Hepatic stellate cell (primary cell): ENCODE measurements around the gene MAPK11.

ENCODE experiments used
- DNase-seq: peaks from one replicate; pipeline ENCODE4 v3.0.0; 2011; ENCODE audit warnings: low spot score

Gene MAPK11

DNA sequence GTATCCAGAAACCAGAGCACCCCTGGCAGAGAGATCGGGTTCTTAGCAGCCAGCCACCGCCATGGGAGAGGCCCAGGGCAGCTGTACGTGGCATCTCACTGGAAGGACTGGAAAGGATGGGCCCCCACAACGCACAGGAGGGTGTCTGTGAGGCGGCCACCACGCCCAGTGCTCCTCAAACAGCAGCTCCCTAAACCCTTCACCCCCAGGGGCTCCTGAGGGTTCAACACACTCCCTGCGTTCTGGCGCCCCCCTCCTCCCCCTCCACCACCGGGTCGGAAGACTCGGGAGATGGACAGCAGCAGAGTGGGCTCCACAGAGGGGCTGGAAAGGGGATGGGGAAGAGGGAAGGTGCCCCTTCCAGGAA, 9.8 kb downstream of the MAPK11 start:
- no peak for DNase-seq

DNA sequence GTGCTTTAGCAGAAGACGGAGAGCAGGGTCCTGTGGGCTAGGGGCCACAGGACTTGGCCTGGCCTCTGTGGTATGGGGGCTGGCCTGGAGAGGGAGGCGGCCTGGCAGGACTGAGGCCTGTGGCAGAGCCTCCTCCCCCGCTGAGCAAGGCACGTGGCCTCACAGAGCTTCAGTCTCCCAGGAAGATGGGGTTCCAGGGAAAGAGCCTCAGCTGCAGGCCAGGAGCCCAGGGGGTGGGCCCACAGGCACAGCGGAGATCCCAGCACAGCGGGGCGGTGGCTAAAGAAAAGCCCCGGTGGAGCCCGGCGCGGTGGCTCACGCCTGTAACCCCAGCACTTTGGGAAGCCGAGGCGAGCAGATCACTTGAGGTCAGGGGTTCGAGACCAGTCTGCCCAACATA, 10.9 kb downstream of the MAPK11 start:
- no peak for DNase-seq

DNA sequence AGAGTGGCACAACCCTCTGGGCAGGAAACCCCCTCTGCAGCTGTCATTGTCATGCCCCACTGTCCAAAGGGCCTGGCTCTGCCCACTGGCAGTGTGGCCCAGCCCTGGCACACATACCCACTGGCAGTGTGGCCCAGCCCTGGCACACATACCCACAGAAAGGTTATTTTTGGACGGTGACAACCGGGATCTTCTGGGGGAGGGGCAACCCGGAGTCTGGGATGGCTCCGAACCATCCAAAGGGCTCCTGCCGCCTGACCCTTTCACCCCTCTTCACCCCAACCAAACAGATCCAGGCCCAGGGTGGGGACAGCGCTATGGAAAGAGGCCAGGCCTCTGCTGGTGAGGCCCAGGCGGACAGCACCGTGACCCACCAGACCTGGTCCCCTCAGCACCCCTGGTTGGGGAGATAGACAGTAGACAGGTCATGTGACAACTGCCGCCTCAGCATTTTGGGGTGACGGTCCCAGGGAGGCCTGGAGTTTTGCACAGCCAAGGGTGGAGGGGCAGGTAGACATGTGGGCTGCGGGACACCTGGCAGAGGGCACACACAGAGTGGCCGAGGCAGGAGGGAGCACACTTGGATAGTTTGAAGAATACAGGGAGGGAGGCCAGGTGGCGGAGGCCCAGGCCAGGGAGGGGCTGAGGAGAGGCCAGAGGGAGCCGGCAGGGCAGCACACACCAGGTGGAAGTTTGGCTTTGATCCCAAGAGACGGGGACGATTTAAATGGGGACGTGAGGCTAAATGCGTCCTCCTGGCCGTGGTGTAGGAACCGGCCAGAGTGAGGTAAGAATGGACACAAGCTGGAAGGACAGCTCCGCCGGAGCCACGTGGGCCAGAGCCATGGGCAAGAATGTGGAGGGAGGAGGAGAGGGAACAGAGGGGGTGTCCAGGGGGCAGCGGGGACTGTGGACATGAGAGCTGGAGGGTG, 11.6 kb downstream of the MAPK11 start:
- DNase-seq: no peak

DNA sequence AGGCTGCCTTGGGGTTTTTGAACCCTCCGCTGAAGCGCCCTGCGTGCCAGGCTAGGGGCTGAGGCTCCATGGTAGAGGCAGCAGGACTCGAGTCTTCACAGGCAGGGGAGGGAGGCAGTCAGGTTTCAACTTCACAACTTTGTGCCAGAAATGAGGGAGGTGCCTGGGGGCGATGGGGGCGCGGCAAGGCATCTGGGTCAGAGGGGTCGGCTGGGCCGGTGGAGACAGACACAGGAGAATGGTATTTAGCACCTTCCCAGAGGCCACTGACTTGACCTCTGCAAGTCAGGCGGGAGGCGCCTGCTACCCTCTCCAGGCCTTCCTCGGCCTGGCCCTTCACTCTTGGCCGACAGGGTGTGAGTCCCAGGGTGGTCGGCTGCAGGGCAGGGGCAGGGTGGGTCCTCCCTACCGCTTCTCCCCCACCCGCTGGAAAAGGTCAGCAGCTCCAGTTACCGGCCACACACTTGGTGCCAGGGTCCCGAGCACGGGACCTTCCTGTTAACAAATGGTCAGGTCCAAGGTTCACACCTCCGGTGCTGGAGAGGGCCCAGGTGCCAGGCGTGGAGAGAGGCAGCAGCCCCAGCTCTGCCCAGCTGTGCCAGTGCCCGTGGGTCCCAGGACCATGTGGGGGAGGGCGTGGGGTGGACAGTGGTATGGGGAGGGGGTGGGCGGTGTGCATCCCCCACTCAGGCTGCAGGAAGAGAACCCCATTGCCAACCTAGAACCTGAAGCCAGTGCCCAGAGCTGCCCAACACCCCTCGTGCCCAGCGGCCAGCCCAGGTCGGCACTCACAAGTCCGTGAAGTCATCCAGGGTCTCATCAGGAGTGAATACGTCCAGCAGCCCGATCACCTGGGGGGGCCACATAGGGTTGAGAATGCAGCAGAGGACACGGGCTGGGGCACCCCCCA, 12.5 kb downstream of the MAPK11 start:
- DNase-seq: no peak

- no peak for DNase-seq
Measured at GRCh38 chr22:50257041-50257440, 13.1 kb downstream of the MAPK11 start.

DNA sequence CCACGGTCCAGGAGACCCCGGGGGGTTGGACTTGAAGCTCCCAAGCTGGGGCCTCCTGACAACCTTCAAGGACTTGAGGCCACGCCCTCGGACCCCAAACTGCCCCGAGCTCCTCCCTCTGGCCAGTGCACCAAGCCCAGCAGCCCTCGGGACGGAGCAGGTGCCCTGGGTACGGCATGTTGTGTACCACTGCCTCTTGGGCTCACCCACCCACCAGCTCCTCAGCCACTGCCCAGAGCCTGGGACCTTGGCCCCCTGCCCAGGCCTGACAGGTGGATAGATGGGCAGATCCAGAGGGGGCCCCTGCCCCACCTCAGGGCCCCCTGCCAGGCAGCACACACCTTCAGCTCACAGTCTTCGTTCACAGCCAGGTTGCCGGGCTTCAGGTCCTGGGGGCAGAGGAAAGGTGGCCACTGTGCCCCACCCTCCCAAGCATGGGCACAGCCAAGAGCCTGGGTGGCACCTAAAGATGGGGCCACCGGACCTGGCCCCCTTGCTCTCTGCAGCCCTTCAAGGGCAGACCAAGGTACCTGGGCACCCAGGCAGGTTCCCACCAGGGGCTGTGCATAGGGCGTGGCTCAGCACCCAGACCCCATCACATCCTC, 13.8 kb downstream of the MAPK11 start:
- no peak for DNase-seq

GRCh38 chr22:50255607-50256006, 14.6 kb downstream of the MAPK11 start:
- no peak for DNase-seq

DNA sequence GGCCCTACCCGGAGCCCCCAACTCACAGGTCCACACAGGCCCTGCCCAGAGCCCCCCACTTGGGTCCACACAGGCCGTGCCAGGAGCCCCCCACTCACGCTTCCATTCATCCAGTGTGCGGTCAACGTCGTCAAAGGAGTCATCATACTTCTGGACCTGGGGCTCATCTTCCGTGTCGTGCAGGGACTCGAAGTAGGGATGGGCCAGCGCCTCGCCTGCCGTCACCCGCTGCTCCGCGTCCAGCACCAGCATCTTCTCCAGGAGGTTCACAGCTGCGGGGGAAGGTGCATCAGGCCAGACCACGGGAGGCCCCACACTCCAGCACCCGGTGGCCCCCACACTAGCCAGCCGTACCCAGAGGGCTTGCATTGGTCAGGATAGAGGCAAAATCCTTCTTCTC, 15.1 kb downstream of the MAPK11 start:
- DNase-seq: no peak

GRCh38 chr22:50253941-50254340, 16.2 kb downstream of the MAPK11 start:
- no peak for DNase-seq

- no peak for DNase-seq
Measured at GRCh38 chr22:50253046-50253915, 16.9 kb downstream of the MAPK11 start.

DNA sequence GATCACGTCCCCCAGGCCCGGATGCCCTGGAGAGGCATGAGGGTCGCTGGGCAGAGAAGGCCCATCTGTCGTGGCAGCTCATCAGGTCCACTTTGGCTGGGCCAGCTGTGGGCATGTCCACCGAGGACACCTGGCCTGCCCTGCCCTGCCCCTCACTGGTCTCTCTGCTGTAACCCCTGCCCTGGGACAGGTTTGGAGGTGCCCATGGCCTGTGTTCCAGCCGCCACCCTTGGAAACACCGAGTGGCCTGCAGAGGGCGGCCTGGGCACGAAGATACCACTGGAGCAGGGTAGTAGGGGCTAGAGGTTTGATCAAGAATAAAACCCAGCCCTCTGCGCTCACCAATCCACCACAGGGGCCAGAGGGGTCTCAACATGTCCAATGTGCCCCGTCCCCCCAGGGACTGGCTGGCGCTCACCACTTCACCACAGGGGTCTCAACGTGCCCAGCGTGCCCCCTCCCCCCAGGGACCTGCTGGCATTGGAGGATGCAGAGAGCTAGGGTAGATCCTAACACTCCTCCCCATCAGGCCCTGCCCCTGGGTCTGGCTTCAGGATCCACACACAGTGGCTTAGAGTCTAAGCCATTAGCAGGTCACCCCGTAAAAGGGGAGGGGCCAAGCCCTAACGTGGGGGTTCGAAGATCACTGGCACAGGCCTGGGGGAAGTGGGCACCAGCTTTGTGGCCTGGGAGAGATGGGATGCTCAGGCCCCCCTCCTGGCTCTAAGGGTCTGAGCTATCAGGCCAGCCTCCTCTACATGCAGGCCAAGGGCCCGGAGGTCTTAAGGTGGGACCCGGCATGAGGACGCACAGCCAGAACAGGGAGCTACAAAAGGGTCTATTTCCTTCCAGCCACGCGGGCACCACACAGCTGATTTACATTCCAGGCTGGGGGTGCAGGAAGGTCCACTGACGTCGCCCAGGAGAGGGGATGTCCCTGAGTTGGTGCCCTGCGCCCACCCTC, 17.8 kb downstream of the MAPK11 start:
- peak; percentile 89 for DNase-seq

DNA sequence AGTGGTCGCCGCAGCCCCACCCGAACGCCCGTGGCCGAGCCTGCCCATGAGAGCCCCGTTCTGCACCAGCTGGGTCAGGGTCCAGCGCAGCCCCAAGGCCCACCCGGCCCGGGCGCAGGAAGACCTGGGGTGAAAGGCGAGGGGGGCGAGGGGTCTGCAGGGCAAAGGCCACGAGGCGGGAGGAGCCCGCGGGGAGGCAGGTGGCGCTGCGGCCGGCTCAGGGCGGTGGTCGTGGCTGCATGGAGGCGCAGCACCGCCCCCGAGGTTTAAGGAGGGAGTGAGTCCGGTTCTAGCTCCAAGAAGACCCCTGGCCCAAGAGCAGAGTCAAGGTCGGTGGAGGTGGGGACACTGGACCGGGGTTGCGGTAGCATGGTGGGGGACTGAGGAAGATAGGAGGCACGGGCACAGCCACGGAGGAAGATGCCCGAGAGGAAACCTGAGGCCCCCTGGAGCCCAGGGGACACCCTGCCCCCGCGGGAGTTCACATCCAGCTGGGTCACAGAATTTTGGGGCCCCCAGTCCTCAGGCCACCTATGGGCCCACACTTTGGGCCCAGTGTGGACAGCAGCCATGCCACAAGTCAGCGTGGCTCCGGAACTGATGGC, 18.6 kb downstream of the MAPK11 start:
- DNase-seq: no peak

DNA sequence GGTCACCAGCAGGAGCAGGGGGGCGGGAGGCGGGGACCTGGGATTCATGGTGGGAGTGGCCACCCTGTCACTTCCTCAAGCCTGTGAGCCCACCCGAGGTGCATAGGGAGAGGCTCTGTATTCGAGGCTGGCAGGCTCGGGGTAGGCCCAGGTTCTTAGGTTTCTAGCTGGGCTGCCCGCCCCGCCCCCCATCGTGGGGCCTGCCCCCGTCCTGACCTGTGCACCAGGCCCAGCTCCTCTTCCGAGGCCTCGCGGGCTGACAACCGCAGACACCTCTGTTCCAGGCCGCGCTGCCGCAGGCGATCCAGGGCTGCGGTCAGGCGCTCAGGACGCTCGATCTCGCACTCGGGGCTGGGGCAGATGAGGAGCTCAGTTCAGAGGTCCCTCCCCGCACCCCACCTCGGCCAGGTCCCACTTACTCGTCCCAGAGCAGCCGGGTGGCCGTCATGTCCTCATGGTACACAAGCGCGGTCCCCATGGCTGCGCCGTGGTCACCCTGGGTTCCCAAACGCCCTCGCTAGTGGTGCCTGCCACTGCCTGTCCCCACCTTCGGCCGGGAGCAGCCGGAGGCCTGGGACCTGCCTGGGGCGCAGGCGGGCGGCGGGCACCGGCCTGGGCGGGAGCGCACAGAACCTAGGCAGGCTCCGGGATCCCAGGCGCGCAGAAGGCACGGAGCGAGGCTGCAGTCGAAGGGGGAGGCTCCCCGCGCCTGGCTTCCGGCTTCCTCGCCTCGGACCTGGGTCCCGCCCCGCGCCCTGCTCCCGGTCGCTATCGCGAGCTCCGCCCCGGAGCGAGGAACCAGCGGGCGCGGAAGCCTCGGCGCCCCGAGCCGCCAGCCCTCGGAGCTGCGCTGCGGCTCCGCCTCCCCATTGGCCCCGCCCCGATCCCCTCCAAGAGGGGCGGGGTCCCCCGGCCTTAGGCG, 19.4 kb downstream of the MAPK11 start, which contains the start of gene HDAC10:
Gene HDAC10 (minus strand): TSS at position 711 of the 922 bp plus-strand sequence. CDS start 233 bp downstream, at position 478.
- peak; percentile 91 for DNase-seq

GRCh38 chr22:50250249-50250554, 20.0 kb downstream of the MAPK11 start:
- DNase-seq: no peak

- no peak for DNase-seq
Measured at GRCh38 chr22:50249341-50250248, 20.6 kb downstream of the MAPK11 start.

DNA sequence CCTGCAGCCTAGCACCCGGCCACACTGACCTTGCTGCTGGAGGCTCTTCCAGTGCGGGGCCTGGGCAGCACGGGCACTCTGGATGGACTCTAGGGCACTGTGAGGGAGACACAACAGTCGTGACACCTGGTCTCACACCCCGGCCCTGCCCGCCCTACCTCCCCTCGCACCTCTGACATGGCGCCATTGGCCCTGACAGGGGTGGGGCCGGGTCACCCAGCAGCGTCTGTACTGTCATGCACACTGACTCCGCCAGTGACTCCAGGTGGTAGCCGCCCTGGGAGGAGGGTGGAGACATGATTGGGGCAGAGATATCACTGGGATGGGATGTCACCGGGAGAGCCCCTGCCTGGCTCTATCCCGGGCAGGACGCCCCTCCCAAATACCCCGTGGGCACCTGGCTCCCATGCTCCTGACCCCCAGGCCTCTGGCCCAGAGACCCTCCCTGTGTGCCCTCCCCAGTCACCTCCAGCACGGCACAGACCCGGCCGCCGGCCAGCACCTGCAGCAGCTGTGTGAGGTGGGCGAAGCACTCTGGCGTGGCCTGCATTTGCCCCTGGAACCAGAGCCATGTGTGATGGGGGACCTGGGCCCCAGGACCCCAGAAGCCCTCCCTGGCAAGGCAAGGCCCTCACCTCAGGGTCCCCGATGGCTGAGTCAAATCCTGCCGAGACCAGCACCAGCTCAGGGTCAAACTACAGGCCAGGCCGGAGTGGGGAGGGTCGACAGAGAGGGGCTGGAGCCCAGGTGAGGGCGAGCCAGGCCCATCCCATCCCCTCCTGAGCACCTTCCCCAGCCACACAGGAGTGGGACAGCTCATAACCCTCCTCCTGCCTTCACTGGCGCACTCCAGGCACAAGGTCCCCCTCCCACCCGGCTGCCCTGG, 21.7 kb downstream of the MAPK11 start:
- no peak for DNase-seq

GRCh38 chr22:50247748-50248147, 22.4 kb downstream of the MAPK11 start:
- DNase-seq: no peak
